Activated CD8-positive, alpha-beta T cell treated with anti-CD3 and anti-CD28 coated beads, Interleukin-2, amount 10 ng/mL, durations not matched to agents 7 days and 5 days (primary cell): Measurements from ENCODE around the gene INSM2. TPM values are rescaled to one million over a fixed set of nuclear protein-coding genes. Genes with fewer than 3 reads are reported as not detected.

Experiments used
- total RNA-seq, 2 experiments: library from RNA; stranded (reverse); gene quantifications; one replicate each; pipeline ENCODE4 v1.2.3, GENCODE V29; 2021

INSM2 gene
- total RNA-seq, 2 experiments from 2014 or later = not detected

Other genes starting within 250 kb of the INSM2 start
- 100 to 1,000 TPM; 266 to 269 TPM for gene PSMA6, start 241.8 kb upstream of the INSM2 start, total RNA-seq
- 10 to 100 TPM; 56.1 to 56.8 TPM for gene NFKBIA, start 129.4 kb upstream of the INSM2 start, total RNA-seq